ENCODE data around the gene LRP1. TPM values are rescaled to one million over a fixed set of nuclear protein-coding genes. Genes with fewer than 3 reads are reported as not detected.

Gene LRP1
- total RNA-seq (100 to 1,000 TPM; 228 to 325 TPM), polyA plus RNA-seq (ENCODE audit: insufficient read length in 6 of 6) (100 to 1,000 TPM; 108 to 149 (median 131) TPM)
- long read RNA-seq, donor 1, partial matches to known transcripts = 34 of 35 reads
- long read RNA-seq, donor 1, other reads (novel, unspliced or antisense) = 0 of 35 reads
- long read RNA-seq, donor 2, partial matches to known transcripts = 10 of 11 reads
- long read RNA-seq, donor 2, other reads (novel, unspliced or antisense) = 0 of 11 reads
- long read RNA-seq, donor 3 = 0 reads
- long read RNA-seq, donor 4, partial matches to known transcripts = 5 of 5 reads
- long read RNA-seq, donor 4, other reads (novel, unspliced or antisense) = 0 of 5 reads
- long read RNA-seq, donor 5, partial matches to known transcripts = 26 of 26 reads
- long read RNA-seq, donor 5, other reads (novel, unspliced or antisense) = 0 of 26 reads
- long read RNA-seq, donor 6, partial matches to known transcripts = 11 of 12 reads
- long read RNA-seq, donor 6, other reads (novel, unspliced or antisense) = 0 of 12 reads
- long read RNA-seq, donor 7 = 0 reads
- long read RNA-seq, donor 8, partial matches to known transcripts = 27 of 27 reads
- long read RNA-seq, donor 8, other reads (novel, unspliced or antisense) = 0 of 27 reads
- long read RNA-seq, donor 9 = 0 reads
- long read RNA-seq, donor 10, partial matches to known transcripts = 6 of 7 reads
- long read RNA-seq, donor 10, other reads (novel, unspliced or antisense) = 1 of 7 reads
- long read RNA-seq, donor 11, partial matches to known transcripts = 101 of 102 reads
- long read RNA-seq, donor 11, other reads (novel, unspliced or antisense) = 0 of 102 reads
- long read RNA-seq, donor 12 = 0 reads

DNA sequence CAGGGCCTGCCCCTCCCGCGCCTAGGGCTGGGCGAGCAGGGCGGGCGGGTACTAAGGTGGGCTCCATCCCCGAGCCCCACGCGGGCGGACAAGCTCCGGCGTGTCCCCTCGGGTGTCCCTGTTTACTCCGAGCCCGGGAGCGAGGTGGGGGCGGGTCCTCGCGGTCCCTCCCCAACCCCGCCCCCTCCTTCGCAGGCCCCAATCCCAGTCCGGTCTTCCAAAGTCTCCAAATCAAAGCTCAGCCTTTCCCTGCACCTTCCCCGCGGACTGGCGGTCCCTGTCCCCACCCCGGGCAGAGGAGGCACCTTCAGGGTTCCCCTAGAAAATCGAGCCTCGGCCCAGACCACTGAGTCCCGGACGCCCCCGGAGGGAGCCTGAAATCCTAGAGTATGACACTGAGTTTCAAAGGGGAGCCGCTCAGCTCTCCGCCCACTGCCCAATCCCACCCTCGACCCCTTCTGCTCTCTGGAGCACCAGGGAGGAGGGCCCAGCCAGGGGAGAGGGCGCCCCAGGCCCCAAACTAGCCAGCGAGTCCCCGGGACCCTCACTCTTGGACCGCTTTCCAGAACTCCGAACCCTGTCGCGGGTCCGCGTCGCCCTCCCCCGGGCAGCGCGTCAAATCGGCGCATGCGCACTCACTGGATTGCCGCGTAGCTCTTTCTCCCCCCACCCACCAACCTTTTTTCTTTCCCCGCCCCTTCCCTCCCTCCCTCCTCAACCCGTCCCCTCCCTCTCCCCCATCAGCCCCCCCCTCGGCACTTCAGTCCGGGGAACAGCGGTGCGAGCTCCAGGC lies at the start of gene LRP1:
LRP1 (plus strand) TSS at position 758 of the 793 bp plus-strand sequence. CDS start 482 bp downstream, outside the sequence.
- Histone ChIP-seq H3K27ac (peak within 1 kb of the TSS; percentile 88 to 96), H3K4me3 (peak within 1 kb of the TSS; percentile 72 to 74), H3K27me3 (peaks cover 0 to 62% of the 10 kb centered on the region in 2 donors), H3K4me1 (peaks cover 18 to 44% of the 10 kb centered on the region in 2 donors), H3K9me3 (no peaks in the 10 kb centered on the region), H3K36me3 (no peaks in the 10 kb centered on the region)
- DNase-seq = peak; percentile 88 to 93 (median 92)
- intact Hi-C loops (cut with DNase I) = loop anchor here in 1 of 2 donors (10.0 kb wide), 1 partner anchor 57 kb away; no protein-coding TSS in a partner anchor
- TF ChIP-seq, protein P1, sequence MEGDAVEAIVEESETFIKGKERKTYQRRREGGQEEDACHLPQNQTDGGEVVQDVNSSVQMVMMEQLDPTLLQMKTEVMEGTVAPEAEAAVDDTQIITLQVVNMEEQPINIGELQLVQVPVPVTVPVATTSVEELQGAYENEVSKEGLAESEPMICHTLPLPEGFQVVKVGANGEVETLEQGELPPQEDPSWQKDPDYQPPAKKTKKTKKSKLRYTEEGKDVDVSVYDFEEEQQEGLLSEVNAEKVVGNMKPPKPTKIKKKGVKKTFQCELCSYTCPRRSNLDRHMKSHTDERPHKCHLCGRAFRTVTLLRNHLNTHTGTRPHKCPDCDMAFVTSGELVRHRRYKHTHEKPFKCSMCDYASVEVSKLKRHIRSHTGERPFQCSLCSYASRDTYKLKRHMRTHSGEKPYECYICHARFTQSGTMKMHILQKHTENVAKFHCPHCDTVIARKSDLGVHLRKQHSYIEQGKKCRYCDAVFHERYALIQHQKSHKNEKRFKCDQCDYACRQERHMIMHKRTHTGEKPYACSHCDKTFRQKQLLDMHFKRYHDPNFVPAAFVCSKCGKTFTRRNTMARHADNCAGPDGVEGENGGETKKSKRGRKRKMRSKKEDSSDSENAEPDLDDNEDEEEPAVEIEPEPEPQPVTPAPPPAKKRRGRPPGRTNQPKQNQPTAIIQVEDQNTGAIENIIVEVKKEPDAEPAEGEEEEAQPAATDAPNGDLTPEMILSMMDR (IDR thresholded peaks at IDR 0.05) = no peak
- peak; percentile 84 for ATAC-seq

DNA sequence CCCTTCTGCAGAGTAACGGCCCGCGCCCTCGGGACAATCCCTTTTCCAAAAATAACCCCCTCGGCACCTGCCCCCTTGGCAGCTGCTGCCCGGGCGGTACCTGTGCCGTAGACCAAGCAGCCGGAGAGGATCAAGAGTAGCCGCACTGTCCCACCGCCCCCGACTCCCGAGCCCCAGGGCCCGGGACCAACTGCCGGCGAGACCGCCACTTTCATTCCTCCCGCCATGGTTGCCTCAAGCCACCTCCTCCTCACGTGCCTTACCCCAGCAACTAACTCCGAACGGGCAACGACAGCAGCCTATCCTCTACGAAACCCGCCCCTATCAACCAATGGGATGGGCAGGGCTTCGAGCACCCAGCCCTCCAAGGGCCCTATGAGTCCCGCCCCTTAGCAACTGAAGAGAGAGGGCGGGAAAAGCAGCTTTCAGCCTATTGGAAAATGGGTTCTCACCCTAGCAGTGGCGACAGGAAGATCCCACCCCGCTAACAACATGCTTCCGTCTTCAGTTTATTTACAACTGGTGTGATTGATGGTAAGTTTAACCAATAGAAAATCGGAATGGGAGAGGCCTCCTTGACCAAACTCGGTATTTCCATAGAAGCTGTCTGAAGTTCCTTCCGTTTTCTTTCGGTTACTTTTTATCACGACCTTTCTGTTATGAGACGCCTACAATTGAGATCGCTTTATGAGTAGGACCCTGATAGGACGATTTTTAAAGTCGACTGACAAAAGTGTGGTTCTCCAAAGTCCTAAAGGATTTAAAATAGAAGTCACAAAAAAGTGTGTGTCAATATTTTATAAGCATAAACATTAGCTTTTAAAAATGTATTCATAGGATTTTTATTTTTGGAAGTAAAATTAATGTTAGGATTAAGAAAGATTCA lies 49.5 kb upstream of the LRP1 start, which contains the start of gene NEMP1:
NEMP1 (minus strand) TSS at position 273 of the 886 bp plus-strand sequence; CDS start at position 227, 46 bp downstream.
- TF ChIP-seq, protein P1 (IDR thresholded peaks at IDR 0.05) = peak in 1 of 2 donors; percentile 9
- intact Hi-C loops (cut with DNase I) = no loop called here
- H3K36me3 ChIP-seq = no peaks in the 10 kb centered on the region
- H3K9me3 ChIP-seq = no peaks in the 10 kb centered on the region
- H3K4me3 ChIP-seq = peak within 1 kb of the TSS; percentile 77 to 90
- peak within 1 kb of the TSS; percentile 87 to 90 for H3K27ac ChIP-seq
- H3K27me3 ChIP-seq = no peaks in the 10 kb centered on the region
- H3K4me1 ChIP-seq = peaks cover 10 to 20% of the 10 kb centered on the region in 2 donors
- DNase-seq (peak; percentile 94 to 100 (median 98)), ATAC-seq (peak; percentile 99)

DNA sequence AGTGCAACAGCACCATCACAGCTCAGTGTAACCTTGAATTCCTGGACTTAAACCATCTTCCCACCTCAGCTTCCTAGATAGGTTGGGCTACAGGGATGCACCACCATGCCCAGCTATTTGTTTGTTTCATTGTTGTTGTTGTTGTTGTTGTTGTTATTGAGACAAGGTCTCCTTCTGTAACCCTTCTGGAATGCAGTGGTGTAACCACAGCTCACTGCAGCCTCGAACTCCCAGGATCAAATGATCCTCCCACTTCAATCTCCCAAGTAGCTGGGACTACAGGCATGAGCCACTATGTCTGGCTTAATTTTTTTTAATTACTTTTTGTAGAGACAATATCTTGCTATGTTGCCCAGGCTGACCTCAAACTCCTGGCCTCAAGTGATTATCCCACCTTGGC lies 48.5 kb upstream of the LRP1 start:
- Histone ChIP-seq H3K27me3 (no peaks in the 10 kb centered on the region), H3K4me1 (peaks cover 10 to 20% of the 10 kb centered on the region in 2 donors), H3K9me3 (no peaks in the 10 kb centered on the region), H3K36me3 (no peaks in the 10 kb centered on the region), H3K4me3 (no peak overlapping the region), H3K27ac (peak overlapping the region; percentile 87 to 90)
- DNase-seq (no peak), ATAC-seq (no peak)
- intact Hi-C loops (cut with DNase I) = no loop called here
- TF ChIP-seq, protein P1 (IDR thresholded peaks at IDR 0.05) = no peak

DNA sequence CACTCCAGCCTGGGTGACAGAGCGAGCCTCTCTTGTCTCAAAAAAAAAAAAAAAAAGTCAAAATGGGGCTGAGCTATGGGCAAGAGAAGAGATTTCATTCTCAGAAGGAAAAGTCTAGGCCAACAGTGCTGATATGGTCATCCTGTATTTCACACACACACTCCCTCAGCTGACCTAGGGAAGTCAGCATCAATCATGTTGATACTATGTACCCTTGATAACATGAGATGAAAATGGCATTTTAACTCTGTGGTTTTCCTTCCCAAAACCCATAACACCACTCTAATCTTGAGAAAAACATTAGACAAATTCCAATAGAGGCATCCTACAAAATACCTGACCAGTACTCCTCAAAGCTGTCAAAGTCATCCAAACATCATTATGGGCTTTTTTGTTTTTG lies 47.4 kb upstream of the LRP1 start:
- ATAC-seq (no peak), DNase-seq (no peak)
- Histone ChIP-seq H3K36me3 (no peaks in the 10 kb centered on the region), H3K27ac (no peak overlapping the region), H3K4me1 (peaks cover 16 to 23% of the 10 kb centered on the region in 2 donors), H3K9me3 (no peaks in the 10 kb centered on the region), H3K27me3 (no peaks in the 10 kb centered on the region), H3K4me3 (no peak overlapping the region)
- intact Hi-C loops (cut with DNase I) = no loop called here
- TF ChIP-seq, protein P1 (IDR thresholded peaks at IDR 0.05) = no peak

Measured in left lung (tissue), 14 donors.